HEK293 (cell line): ENCODE data around the gene NEK2.

Experiments
- CTCF ChIA-PET: fragments of 350-600 bp; formaldehyde crosslinking; extraction: SDS; loops from one replicate; lab custom pipeline; 2021; ENCODE audit warnings: antibody characterized with exemption; lab: Yijun Ruan, JAX
- POLR2A ChIA-PET: fragments of 300-600 bp; formaldehyde crosslinking; extraction: SDS; loops from one replicate; lab custom pipeline; 2020; ENCODE audit warnings: antibody characterized with exemption, inconsistent platforms; lab: Yijun Ruan, JAX
- H3K27ac ChIP-seq: fragments of 200-500 bp; sonication (Bioruptor generic); 2 replicates; pipeline ENCODE4 v1.5.1; 2014; ENCODE audit warnings: low read depth, low read length, control low read depth, inconsistent platforms; ENCODE audit errors: extremely low read depth
- H3K36me3 ChIP-seq, 2 experiments: fragments of 200-500 bp in 1 of 2; sonication (Bioruptor generic) in 1 of 2; 1 replicate in 1 of 2; 2 replicates in 1 of 2; pipeline ENCODE4 v1.5.1; 2014 to 2017; ENCODE audit warnings: inconsistent platforms in 2 of 2, low read length in 2 of 2; ENCODE audit not compliant: control insufficient read depth in 2 of 2, insufficient read depth in 1 of 2
- H3K4me1 ChIP-seq: fragments of 200-500 bp; sonication (Bioruptor generic); 2 replicates; pipeline ENCODE4 v1.5.1; 2014; ENCODE audit warnings: mild to moderate bottlenecking, low read length, inconsistent platforms; ENCODE audit not compliant: control insufficient read depth, insufficient read depth
- H3K4me3 ChIP-seq: 2 replicates; pipeline ENCODE4 v1.5.1; 2011; ENCODE audit warnings: low read depth, mild to moderate bottlenecking, control low read depth, low read length, moderate library complexity
- H3K9me3 ChIP-seq: fragments of 200-500 bp; sonication (Bioruptor generic); 2 replicates; pipeline ENCODE4 v1.5.1; 2014; ENCODE audit warnings: low read depth, low read length, inconsistent platforms; ENCODE audit not compliant: control insufficient read depth, insufficient read depth
- YY1 ChIP-seq: fragments of 450-650 bp; formaldehyde crosslinking; IDR thresholded peaks from 2 replicates; pipeline ENCODE4 v1.5.1; 2018; ENCODE audit warnings: missing biosample characterization, missing genetic modification characterization
- ZNF404 ChIP-seq: fragments of 450-650 bp; formaldehyde crosslinking; IDR thresholded peaks from 2 replicates; pipeline ENCODE4 v1.5.1; 2017; ENCODE audit warnings: missing biosample characterization, missing genetic modification characterization
- ZNF423 ChIP-seq: fragments of 450-650 bp; formaldehyde crosslinking; IDR thresholded peaks from 2 replicates; pipeline ENCODE4 v1.5.1; 2016; ENCODE audit warnings: missing biosample characterization, missing genetic modification characterization
- ZNF626 ChIP-seq: fragments of 450-650 bp; sonication (Bioruptor Pico); formaldehyde crosslinking; IDR thresholded peaks from 2 replicates; pipeline ENCODE4 v1.5.1; 2018; ENCODE audit warnings: missing biosample characterization, missing genetic modification characterization, inconsistent platforms
- ZNF629 ChIP-seq: fragments of 450-650 bp; formaldehyde crosslinking; IDR thresholded peaks from 2 replicates; pipeline ENCODE4 v1.5.1; 2017; ENCODE audit warnings: missing biosample characterization, missing genetic modification characterization
- ZNF768 ChIP-seq: fragments of 450-650 bp; formaldehyde crosslinking; IDR thresholded peaks from 2 replicates; pipeline ENCODE4 v1.5.1; 2018; ENCODE audit warnings: missing biosample characterization, mild to moderate bottlenecking, missing genetic modification characterization
- ZNF843 ChIP-seq: fragments of 450-650 bp; formaldehyde crosslinking; IDR thresholded peaks from 2 replicates; pipeline ENCODE4 v1.5.1; 2016; ENCODE audit warnings: missing biosample characterization, missing genetic modification characterization
- TF ChIP-seq, protein P1 (sequence below): fragments of 450-650 bp; formaldehyde crosslinking; IDR thresholded peaks from 2 replicates; pipeline ENCODE4 v1.5.1; 2016; ENCODE audit warnings: missing biosample characterization, missing genetic modification characterization, low read depth
- TF ChIP-seq, protein P2 (sequence below): fragments of 450-650 bp; formaldehyde crosslinking; IDR thresholded peaks from 2 replicates; pipeline ENCODE4 v1.5.1; 2016; ENCODE audit warnings: missing biosample characterization, missing genetic modification characterization
- TF ChIP-seq, protein P3 (sequence below): fragments of 450-650 bp; formaldehyde crosslinking; IDR thresholded peaks from 2 replicates; pipeline ENCODE4 v1.5.1; 2016; ENCODE audit warnings: missing biosample characterization, missing genetic modification characterization
- TF ChIP-seq, protein P4 (sequence below): fragments of 450-650 bp; formaldehyde crosslinking; IDR thresholded peaks from 2 replicates; pipeline ENCODE4 v1.5.1; 2016; ENCODE audit warnings: missing biosample characterization, missing genetic modification characterization, low read depth
- TF ChIP-seq, protein P5 (sequence below): fragments of 450-650 bp; formaldehyde crosslinking; IDR thresholded peaks from 2 replicates; pipeline ENCODE4 v1.5.1; 2016; ENCODE audit warnings: missing biosample characterization, missing genetic modification characterization
- TF ChIP-seq, protein P6 (sequence below): fragments of 450-650 bp; formaldehyde crosslinking; IDR thresholded peaks from 2 replicates; pipeline ENCODE4 v1.5.1; 2016; ENCODE audit warnings: missing biosample characterization, missing genetic modification characterization

Gene NEK2

DNA sequence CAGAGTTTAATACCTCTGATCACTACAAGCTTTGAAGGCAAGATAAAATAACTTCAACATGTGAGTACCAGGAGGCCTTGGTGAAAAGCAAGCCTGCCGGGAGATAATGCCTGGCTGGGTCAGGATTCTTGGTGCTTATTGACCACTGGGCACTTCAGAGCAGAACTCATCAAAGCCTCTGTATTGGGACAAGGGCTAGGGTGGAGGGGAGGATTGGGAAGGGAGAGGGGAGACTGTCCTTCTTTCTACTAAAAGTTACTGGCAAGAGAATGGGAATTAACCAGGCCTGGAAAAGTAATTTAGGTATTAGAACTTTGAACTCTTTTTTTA is 35.2 kb downstream of the NEK2 start:
- no peak overlapping the region for H3K27ac ChIP-seq
- TF ChIP-seq ZNF626 (tag by site-specific recombination), result no peak
- TF ChIP-seq, protein P1, sequence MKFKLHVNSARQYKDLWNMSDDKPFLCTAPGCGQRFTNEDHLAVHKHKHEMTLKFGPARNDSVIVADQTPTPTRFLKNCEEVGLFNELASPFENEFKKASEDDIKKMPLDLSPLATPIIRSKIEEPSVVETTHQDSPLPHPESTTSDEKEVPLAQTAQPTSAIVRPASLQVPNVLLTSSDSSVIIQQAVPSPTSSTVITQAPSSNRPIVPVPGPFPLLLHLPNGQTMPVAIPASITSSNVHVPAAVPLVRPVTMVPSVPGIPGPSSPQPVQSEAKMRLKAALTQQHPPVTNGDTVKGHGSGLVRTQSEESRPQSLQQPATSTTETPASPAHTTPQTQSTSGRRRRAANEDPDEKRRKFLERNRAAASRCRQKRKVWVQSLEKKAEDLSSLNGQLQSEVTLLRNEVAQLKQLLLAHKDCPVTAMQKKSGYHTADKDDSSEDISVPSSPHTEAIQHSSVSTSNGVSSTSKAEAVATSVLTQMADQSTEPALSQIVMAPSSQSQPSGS (tag by site-specific recombination), result no peak
- TF ChIP-seq ZNF404 (tag by site-specific recombination), result no peak
- TF ChIP-seq YY1, result no peak
- TF ChIP-seq, protein P2, sequence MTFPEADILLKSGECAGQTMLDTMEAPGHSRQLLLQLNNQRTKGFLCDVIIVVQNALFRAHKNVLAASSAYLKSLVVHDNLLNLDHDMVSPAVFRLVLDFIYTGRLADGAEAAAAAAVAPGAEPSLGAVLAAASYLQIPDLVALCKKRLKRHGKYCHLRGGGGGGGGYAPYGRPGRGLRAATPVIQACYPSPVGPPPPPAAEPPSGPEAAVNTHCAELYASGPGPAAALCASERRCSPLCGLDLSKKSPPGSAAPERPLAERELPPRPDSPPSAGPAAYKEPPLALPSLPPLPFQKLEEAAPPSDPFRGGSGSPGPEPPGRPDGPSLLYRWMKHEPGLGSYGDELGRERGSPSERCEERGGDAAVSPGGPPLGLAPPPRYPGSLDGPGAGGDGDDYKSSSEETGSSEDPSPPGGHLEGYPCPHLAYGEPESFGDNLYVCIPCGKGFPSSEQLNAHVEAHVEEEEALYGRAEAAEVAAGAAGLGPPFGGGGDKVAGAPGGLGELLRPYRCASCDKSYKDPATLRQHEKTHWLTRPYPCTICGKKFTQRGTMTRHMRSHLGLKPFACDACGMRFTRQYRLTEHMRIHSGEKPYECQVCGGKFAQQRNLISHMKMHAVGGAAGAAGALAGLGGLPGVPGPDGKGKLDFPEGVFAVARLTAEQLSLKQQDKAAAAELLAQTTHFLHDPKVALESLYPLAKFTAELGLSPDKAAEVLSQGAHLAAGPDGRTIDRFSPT (tag by site-specific recombination), result no peak
- no peak for TF ChIP-seq ZNF843
- TF ChIP-seq ZNF423 (tag by site-specific recombination), result no peak
- TF ChIP-seq ZNF768 (tag by site-specific recombination), result no peak
- TF ChIP-seq, protein P3, sequence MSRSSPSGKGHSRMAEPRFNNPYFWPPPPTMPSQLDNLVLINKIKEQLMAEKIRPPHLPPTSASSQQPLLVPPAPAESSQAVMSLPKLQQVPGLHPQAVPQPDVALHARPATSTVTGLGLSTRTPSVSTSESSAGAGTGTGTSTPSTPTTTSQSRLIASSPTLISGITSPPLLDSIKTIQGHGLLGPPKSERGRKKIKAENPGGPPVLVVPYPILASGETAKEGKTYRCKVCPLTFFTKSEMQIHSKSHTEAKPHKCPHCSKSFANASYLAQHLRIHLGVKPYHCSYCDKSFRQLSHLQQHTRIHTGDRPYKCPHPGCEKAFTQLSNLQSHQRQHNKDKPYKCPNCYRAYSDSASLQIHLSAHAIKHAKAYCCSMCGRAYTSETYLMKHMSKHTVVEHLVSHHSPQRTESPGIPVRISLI (tag by site-specific recombination), result no peak
- TF ChIP-seq ZNF629 (tag by site-specific recombination), result no peak
- TF ChIP-seq, protein P4, sequence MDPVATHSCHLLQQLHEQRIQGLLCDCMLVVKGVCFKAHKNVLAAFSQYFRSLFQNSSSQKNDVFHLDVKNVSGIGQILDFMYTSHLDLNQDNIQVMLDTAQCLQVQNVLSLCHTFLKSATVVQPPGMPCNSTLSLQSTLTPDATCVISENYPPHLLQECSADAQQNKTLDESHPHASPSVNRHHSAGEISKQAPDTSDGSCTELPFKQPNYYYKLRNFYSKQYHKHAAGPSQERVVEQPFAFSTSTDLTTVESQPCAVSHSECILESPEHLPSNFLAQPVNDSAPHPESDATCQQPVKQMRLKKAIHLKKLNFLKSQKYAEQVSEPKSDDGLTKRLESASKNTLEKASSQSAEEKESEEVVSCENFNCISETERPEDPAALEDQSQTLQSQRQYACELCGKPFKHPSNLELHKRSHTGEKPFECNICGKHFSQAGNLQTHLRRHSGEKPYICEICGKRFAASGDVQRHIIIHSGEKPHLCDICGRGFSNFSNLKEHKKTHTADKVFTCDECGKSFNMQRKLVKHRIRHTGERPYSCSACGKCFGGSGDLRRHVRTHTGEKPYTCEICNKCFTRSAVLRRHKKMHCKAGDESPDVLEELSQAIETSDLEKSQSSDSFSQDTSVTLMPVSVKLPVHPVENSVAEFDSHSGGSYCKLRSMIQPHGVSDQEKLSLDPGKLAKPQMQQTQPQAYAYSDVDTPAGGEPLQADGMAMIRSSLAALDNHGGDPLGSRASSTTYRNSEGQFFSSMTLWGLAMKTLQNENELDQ (tag by site-specific recombination), result no peak
- TF ChIP-seq, protein P5, sequence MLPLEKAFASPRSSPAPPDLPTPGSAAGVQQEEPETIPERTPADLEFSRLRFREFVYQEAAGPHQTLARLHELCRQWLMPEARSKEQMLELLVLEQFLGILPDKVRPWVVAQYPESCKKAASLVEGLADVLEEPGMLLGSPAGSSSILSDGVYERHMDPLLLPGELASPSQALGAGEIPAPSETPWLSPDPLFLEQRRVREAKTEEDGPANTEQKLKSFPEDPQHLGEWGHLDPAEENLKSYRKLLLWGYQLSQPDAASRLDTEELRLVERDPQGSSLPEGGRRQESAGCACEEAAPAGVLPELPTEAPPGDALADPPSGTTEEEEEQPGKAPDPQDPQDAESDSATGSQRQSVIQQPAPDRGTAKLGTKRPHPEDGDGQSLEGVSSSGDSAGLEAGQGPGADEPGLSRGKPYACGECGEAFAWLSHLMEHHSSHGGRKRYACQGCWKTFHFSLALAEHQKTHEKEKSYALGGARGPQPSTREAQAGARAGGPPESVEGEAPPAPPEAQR (tag by site-specific recombination), result no peak
- TF ChIP-seq, protein P6, sequence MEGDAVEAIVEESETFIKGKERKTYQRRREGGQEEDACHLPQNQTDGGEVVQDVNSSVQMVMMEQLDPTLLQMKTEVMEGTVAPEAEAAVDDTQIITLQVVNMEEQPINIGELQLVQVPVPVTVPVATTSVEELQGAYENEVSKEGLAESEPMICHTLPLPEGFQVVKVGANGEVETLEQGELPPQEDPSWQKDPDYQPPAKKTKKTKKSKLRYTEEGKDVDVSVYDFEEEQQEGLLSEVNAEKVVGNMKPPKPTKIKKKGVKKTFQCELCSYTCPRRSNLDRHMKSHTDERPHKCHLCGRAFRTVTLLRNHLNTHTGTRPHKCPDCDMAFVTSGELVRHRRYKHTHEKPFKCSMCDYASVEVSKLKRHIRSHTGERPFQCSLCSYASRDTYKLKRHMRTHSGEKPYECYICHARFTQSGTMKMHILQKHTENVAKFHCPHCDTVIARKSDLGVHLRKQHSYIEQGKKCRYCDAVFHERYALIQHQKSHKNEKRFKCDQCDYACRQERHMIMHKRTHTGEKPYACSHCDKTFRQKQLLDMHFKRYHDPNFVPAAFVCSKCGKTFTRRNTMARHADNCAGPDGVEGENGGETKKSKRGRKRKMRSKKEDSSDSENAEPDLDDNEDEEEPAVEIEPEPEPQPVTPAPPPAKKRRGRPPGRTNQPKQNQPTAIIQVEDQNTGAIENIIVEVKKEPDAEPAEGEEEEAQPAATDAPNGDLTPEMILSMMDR (tag by site-specific recombination), result no peak
- ChIA-PET POLR2A (no interaction called here), CTCF (interaction anchor here (1.1 to 2.0 kb wide), 4 partner anchors 8 to 125 kb away, joined by 3 to 8 read pairs (median 4); no protein-coding TSS in a partner anchor)
- H3K4me3 ChIP-seq, result no peak overlapping the region
- H3K4me1 ChIP-seq, result peaks cover 8% of the 10 kb centered on the region
- no peaks in the 10 kb centered on the region for H3K9me3 ChIP-seq
- no peaks in the 10 kb centered on the region for H3K36me3 ChIP-seq
